ENCODE measurements around the gene B4GALNT1.

The B4GALNT1 gene

GRCh38 chr12:57583008-57583831 is 49.8 kb downstream of the B4GALNT1 start:
- DNase-seq = no peak

DNA sequence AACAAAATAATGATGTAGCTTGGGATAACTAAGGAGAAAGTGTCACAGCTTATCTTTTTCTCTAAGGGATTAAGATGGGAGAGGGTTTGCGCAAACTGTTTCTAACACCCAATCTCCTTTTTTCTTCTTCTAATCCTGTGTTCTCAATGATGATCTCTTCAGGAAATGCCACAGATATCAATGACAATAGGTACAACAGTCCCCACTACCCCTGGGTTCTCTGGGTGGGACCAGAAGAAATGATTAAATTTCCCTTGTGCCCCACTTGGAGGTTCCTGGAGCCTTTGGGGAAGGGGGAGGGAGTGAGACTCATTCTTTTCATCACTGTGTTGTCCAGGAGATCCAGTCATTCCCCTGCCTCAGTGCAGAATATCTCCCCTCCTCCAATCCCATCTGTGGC is 50.6 kb downstream of the B4GALNT1 start:
- no peak for DNase-seq

DNA sequence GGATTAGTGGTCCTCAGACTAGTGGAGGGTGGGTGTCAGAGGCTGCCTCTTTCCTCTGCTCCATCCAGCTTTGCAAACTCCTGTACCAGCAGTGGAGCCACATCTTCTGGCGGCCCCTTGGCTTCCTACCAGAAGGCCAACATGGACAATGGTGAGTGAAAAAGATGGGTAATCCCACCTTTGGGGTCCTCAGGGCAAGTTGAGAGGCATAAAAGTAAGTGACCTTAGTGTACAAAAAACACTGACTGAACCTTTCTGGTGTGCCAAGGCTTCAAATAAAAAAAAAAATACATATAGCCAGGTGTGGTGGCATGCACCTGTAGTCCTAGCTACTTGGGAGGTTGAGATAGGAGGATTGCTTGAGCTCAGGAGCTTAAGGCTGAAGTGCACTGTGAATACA is 51.2 kb downstream of the B4GALNT1 start:
- DNase-seq = no peak

DNA sequence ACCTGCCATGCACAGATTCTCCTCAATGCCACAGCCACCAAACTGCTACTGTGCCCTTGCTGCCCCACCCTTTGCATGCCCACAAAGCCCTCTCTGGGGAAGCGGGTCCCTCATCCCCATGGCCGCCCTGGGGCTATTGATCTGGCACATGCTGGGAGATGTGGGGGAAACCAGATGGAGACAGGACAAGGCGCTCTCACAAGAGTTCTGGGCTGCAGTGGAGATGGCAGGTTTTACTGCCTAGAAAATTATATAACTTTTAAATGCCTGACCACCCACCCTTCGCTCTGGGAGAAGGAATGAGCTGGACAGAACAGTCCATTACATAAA is 52.6 kb downstream of the B4GALNT1 start:
- no peak for DNase-seq

GRCh38 chr12:57579677-57580465 is 53.1 kb downstream of the B4GALNT1 start:
- DNase-seq = no peak

GRCh38 chr12:57579011-57579410 is 54.0 kb downstream of the B4GALNT1 start:
- no peak for DNase-seq

DNA sequence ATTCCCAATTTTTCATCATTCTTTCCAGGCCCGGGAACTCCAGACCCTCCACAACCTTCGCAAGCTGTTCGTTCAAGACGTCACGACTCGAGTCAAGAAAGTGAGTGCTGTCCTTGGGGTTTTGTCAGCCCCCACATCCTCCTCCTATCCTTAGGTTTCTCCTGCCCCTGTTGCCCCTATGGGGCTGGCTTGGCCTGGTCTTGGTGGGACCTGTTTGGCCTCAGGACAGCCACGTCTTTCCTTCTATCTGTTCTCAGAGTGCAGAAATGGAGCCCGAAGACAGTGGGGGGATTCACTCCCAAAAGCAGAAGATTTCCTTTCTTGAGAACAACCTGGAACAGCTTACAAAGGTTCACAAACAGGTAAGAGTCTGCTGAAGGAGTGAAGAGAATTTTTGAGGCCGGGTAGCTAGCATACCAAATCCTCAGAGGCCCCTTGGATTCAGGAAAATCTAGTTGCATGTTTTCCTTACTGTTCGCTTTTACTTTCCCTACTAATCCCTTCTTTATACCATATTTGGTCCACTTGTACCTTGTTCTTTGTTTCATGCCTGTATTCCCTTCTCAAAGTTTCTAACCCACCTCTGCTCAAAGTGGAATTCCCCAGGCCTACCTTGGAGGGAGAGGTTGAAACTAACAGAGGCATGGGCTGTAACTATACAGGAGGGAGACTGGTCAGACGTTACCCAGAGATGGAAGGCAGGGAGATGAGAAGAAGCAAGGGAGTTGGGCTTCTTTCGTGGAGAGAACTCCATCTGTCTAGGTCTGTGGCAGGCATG is 54.8 kb downstream of the B4GALNT1 start:
- DNase-seq = no peak

GRCh38 chr12:57576613-57577160 is 56.3 kb downstream of the B4GALNT1 start:
- DNase-seq = no peak

All from KG1 (cell line).